ENCODE measurements around the gene SIL1. TPM values are rescaled to one million over a fixed set of nuclear protein-coding genes. Genes with fewer than 3 reads are reported as not detected.

Gene SIL1
- total and polyA plus RNA-seq, 2 of the 4 experiments (the other 2 are of a cell fraction) = 56.1 to 66.0 TPM

- H3K36me3 ChIP-seq (ENCODE audit: control insufficient read depth, insufficient read depth, low read length) = no peaks in the 10 kb centered on the region
- no peak overlapping the region for H3K14ac ChIP-seq (replicated peaks; ENCODE audit: low read depth, low read length)
- no peak overlapping the region for H3K4ac ChIP-seq (ENCODE audit: low read depth, low read length)
- H3K56ac ChIP-seq (ENCODE audit: extremely low read depth, insufficient read depth, low read length) = no peak overlapping the region
- ATAC-seq (ENCODE audit: low read depth) (no peak), DNase-seq (no peak)
- no peaks in the 10 kb centered on the region for H3K27me3 ChIP-seq (ENCODE audit: control insufficient read depth, insufficient read depth, low read length)
- H4K5ac ChIP-seq (ENCODE audit: low read depth, low read length) = no peak overlapping the region
- H2BK15ac ChIP-seq (ENCODE audit: low read depth, low read length) = no peak overlapping the region
- H4K8ac ChIP-seq (ENCODE audit: low read depth in 2 of 2, low read length in 2 of 2) = no peak overlapping the region
- intact Hi-C loops (cut with micrococcal nuclease) = no loop called here
- H3K23ac ChIP-seq (ENCODE audit: low read depth, low read length) = no peak overlapping the region
- H4K91ac ChIP-seq (ENCODE audit: insufficient read depth, low read depth, low read length) = no peak overlapping the region
- no peak overlapping the region for H2BK120ac ChIP-seq (ENCODE audit: low read depth, low read length)
- peaks cover 13% of the 10 kb centered on the region for H3K4me1 ChIP-seq (ENCODE audit: control insufficient read depth, insufficient read depth, low read length)
- dilution Hi-C loops (cut with HindIII; ENCODE audit: low sequenced_read_pairs, unreplicated experiment) = no loop called here
- TF ChIP-seq MXI1 (IDR thresholded peaks at IDR 0.05; ENCODE audit: borderline replicate concordance, low read depth, low read length) (no peak), CTCF (conservative IDR thresholded peaks at IDR 0.05; ENCODE audit: low read depth, low read length) (no peak), BHLHE40 (IDR thresholded peaks at IDR 0.05; ENCODE audit: low read depth, low read length) (no peak), NFE2L2 (IDR thresholded peaks at IDR 0.05; ENCODE audit: low read depth, low read length) (no peak), RFX5 (IDR thresholded peaks at IDR 0.05; ENCODE audit: low read depth, low read length) (no peak), SMC3 (IDR thresholded peaks at IDR 0.05; ENCODE audit: low read depth, low read length) (no peak), POLR2A (IDR thresholded peaks at IDR 0.05; ENCODE audit: low read depth, low read length) (no peak), CEBPB (IDR thresholded peaks at IDR 0.05; ENCODE audit: low read depth, low read length) (no peak), USF2 (IDR thresholded peaks at IDR 0.05; ENCODE audit: low read depth, low read length) (no peak), CHD1 (IDR thresholded peaks at IDR 0.05; ENCODE audit: low read depth, low read length) (no peak), RAD21 (IDR thresholded peaks at IDR 0.05; ENCODE audit: low read length) (no peak), MAFK (IDR thresholded peaks at IDR 0.05; ENCODE audit: low read depth, low read length) (no peak), FOS (IDR thresholded peaks at IDR 0.05; ENCODE audit: low read depth, low read length) (no peak)
- no TSS peak for BruUV-seq (replicated peaks)
- H4K20me1 ChIP-seq (ENCODE audit: insufficient read depth, low read length) = no peaks in the 10 kb centered on the region
- H2BK5ac ChIP-seq (ENCODE audit: low read depth, low read length, poor library complexity, severe bottlenecking) = no peak overlapping the region
- no peak overlapping the region for H3K18ac ChIP-seq (ENCODE audit: low read depth, low read length)
- CTCF ChIA-PET = no interaction called here
- no peak overlapping the region for H3K9ac ChIP-seq (ENCODE audit: low read depth, low read length)
- POLR2A ChIA-PET (ENCODE audit: unreplicated experiment) = no interaction called here
- no peak overlapping the region for H2BK20ac ChIP-seq (ENCODE audit: low read depth, low read length)
- no peak overlapping the region for H2AK5ac ChIP-seq (ENCODE audit: low read depth, low read length)
- no peak overlapping the region for H3K27ac ChIP-seq (ENCODE audit: insufficient read depth, low read length)
- no peak overlapping the region for H2AK9ac ChIP-seq (replicated peaks; ENCODE audit: low read depth, low read length, poor library complexity)
- no peak overlapping the region for H3K4me2 ChIP-seq (ENCODE audit: low read depth, low read length)
- H3K9me3 ChIP-seq (ENCODE audit: control insufficient read depth, insufficient read depth, low read length) = no peaks in the 10 kb centered on the region
- H3K4me3 ChIP-seq (ENCODE audit: insufficient read depth, low read depth, low read length) = no peak overlapping the region
- no peak overlapping the region for H2AFZ ChIP-seq (replicated peaks; ENCODE audit: low read length, poor library complexity)
- whole genome bisulfite sequencing, 2 experiments (ENCODE audit: extremely low coverage in 2 of 2, insufficient read length in 1 of 2) = no CpG with 5 or more reads among the region's 1 CpG
- in situ Hi-C loops (cut with MboI; ENCODE audit: low sequenced_read_pairs) = no loop called here
- peaks cover 16% of the 10 kb centered on the region for H3K9me1 ChIP-seq (ENCODE audit: insufficient read depth, low read length)
- H3K79me1 ChIP-seq (ENCODE audit: low read depth in 1 of 2, low read length in 2 of 2) = peaks cover 0 to 8% of the 10 kb centered on the region in 2 experiments; a peak in 1 of 4 replicates
These were observed 225.9 kb downstream of the SIL1 start for GRCh38 chr5:138972230-138972629.
